SK-N-SH (cell line): Measurements from ENCODE around the gene POLE2.

Experiments used
- TF ChIP-seq, protein P1 (sequence below): fragments of 200-600 bp; sonication (generic); IDR thresholded peaks from 2 replicates; pipeline ENCODE4 v1.6.1; 2017; ENCODE audit warnings: antibody characterized with exemption, mild to moderate bottlenecking, moderate library complexity
- TF ChIP-seq, protein P2 (sequence below): fragments of 150-350 bp; IDR thresholded peaks from 2 replicates; pipeline ENCODE4 v1.6.1; 2017; ENCODE audit warnings: antibody characterized with exemption, low read length, low read depth, borderline replicate concordance

DNA sequence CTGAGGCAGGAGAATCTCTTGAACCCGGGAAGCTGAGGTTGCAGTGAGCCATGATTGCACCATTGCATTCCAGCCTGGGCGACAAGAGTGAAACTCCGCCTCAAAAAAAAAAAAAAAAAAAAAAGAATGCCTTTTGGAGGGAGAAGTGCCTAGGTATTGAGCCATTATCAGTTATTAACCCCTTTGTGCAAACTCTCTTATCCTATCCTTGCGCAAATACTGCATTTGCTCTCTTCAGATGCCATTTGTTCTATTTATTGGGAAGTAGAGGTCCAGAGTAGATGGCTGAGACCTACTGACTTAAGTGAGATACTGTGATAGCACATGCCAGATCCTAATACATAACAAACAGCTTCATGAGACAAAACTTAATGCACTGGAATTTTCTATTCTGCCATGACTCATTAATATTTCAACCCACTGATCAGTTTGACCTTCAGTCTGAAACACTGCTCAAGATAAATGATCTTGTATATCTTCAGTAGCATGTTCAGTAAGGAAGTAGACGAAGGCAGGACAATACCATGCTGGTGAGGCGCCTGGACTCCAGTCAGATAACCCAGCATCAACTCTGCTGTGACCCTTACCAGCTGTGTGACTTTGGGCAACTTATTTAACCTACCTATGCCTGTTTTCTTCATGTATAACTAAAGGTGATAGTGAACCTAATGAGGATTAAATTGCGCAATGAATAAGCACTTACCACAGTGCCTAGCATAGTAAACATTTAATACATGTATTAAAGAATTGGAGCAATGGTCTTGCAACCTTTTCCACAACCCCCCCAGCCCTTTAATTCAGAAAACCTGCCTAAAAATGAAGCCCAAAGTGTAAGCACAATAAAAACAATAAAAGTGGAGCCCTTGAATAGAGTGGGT lies 47.2 kb downstream of the POLE2 start:
- TF ChIP-seq, protein P1, sequence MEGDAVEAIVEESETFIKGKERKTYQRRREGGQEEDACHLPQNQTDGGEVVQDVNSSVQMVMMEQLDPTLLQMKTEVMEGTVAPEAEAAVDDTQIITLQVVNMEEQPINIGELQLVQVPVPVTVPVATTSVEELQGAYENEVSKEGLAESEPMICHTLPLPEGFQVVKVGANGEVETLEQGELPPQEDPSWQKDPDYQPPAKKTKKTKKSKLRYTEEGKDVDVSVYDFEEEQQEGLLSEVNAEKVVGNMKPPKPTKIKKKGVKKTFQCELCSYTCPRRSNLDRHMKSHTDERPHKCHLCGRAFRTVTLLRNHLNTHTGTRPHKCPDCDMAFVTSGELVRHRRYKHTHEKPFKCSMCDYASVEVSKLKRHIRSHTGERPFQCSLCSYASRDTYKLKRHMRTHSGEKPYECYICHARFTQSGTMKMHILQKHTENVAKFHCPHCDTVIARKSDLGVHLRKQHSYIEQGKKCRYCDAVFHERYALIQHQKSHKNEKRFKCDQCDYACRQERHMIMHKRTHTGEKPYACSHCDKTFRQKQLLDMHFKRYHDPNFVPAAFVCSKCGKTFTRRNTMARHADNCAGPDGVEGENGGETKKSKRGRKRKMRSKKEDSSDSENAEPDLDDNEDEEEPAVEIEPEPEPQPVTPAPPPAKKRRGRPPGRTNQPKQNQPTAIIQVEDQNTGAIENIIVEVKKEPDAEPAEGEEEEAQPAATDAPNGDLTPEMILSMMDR = no peak
- TF ChIP-seq, protein P2, sequence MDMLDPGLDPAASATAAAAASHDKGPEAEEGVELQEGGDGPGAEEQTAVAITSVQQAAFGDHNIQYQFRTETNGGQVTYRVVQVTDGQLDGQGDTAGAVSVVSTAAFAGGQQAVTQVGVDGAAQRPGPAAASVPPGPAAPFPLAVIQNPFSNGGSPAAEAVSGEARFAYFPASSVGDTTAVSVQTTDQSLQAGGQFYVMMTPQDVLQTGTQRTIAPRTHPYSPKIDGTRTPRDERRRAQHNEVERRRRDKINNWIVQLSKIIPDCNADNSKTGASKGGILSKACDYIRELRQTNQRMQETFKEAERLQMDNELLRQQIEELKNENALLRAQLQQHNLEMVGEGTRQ = no peak
